ENCODE results near the gene ADAM22. TPM values are rescaled to one million over a fixed set of nuclear protein-coding genes. Genes with fewer than 3 reads are reported as not detected.

Gene ADAM22
- total and polyA plus RNA-seq, 2 of the 4 experiments (the other 2 are of a cell fraction): 0.03 to 0.18 TPM

DNA sequence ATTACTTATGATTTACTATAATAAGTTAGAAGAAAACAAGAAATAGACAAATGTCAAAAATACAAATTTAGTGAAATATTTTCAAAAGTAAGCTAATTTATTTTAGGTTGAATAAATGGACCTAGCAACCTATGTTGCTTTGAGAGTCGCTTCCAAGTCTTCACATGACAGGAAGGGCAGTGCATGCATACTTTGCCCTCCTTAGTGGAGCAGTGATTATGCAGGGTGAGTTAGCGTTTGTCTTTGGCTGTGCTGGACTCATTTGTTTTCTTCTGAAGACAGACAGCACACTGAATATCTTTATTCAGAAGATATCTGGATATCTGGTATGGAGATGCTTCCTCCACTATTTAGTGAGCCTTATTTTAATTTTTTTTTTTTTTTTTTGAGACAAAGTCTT lies 183.3 kb downstream of the ADAM22 start:
- H4K5ac ChIP-seq (ENCODE audit: low read depth, low read length): no peak overlapping the region
- WGBS, 2 experiments (ENCODE audit: extremely low coverage in 2 of 2, insufficient read length in 1 of 2): no CpG with 5 or more reads among the region's 2 CpGs
- H4K91ac ChIP-seq (ENCODE audit: insufficient read depth, low read depth, low read length): no peak overlapping the region
- no peaks in the 10 kb centered on the region for H3K4me1 ChIP-seq (ENCODE audit: control insufficient read depth, insufficient read depth, low read length)
- no peak overlapping the region for H2AK5ac ChIP-seq (ENCODE audit: low read depth, low read length)
- no peaks in the 10 kb centered on the region for H3K9me3 ChIP-seq (ENCODE audit: control insufficient read depth, insufficient read depth, low read length)
- intact Hi-C loops (cut with micrococcal nuclease): no loop called here
- H3K56ac ChIP-seq (ENCODE audit: extremely low read depth, insufficient read depth, low read length): no peak overlapping the region
- TF ChIP-seq BHLHE40 (IDR thresholded peaks at IDR 0.05; ENCODE audit: low read depth, low read length): no peak
- no peak overlapping the region for H3K14ac ChIP-seq (replicated peaks; ENCODE audit: low read depth, low read length)
- no peak overlapping the region for H2AK9ac ChIP-seq (replicated peaks; ENCODE audit: low read depth, low read length, poor library complexity)
- no peak overlapping the region for H3K23ac ChIP-seq (ENCODE audit: low read depth, low read length)
- no peak overlapping the region for H3K4me3 ChIP-seq (ENCODE audit: insufficient read depth, low read depth, low read length)
- no peak overlapping the region for H2BK15ac ChIP-seq (ENCODE audit: low read depth, low read length)
- no peaks in the 10 kb centered on the region for H3K27me3 ChIP-seq (ENCODE audit: control insufficient read depth, insufficient read depth, low read length)
- no peak overlapping the region for H4K8ac ChIP-seq (ENCODE audit: low read depth in 2 of 2, low read length in 2 of 2)
- ATAC-seq (ENCODE audit: low read depth) (no peak), DNase-seq (no peak)
- no peak overlapping the region for H3K27ac ChIP-seq (ENCODE audit: insufficient read depth, low read length)
- H3K9ac ChIP-seq (ENCODE audit: low read depth, low read length): no peak overlapping the region
- no peak overlapping the region for H2BK120ac ChIP-seq (ENCODE audit: low read depth, low read length)
- H2AFZ ChIP-seq (replicated peaks; ENCODE audit: low read length, poor library complexity): no peak overlapping the region
- no peaks in the 10 kb centered on the region for H3K9me1 ChIP-seq (ENCODE audit: insufficient read depth, low read length)
- dilution Hi-C loops (cut with HindIII; ENCODE audit: low sequenced_read_pairs, unreplicated experiment): no loop called here
- H3K79me1 ChIP-seq (ENCODE audit: low read depth in 1 of 2, low read length in 2 of 2): no peaks in the 10 kb centered on the region
- H2BK20ac ChIP-seq (ENCODE audit: low read depth, low read length): no peak overlapping the region
- no peaks in the 10 kb centered on the region for H3K36me3 ChIP-seq (ENCODE audit: control insufficient read depth, insufficient read depth, low read length)
- no TSS peak for BruUV-seq (replicated peaks)
- H2BK5ac ChIP-seq (ENCODE audit: low read depth, low read length, poor library complexity, severe bottlenecking): no peak overlapping the region
- no peak overlapping the region for H3K4ac ChIP-seq (ENCODE audit: low read depth, low read length)
- in situ Hi-C loops (cut with MboI; ENCODE audit: low sequenced_read_pairs): loop anchor here (10.0 to 25.0 kb wide), 2 partner anchors 330 to 613 kb away; no protein-coding TSS in a partner anchor
- H3K4me2 ChIP-seq (ENCODE audit: low read depth, low read length): no peak overlapping the region
- no peaks in the 10 kb centered on the region for H4K20me1 ChIP-seq (ENCODE audit: insufficient read depth, low read length)
- ChIA-PET POLR2A (ENCODE audit: unreplicated experiment) (no interaction called here), CTCF (no interaction called here)
- H3K18ac ChIP-seq (ENCODE audit: low read depth, low read length): no peak overlapping the region

Data from IMR-90 (cell line).